ENCODE data around the gene TMEM259.

DNA sequence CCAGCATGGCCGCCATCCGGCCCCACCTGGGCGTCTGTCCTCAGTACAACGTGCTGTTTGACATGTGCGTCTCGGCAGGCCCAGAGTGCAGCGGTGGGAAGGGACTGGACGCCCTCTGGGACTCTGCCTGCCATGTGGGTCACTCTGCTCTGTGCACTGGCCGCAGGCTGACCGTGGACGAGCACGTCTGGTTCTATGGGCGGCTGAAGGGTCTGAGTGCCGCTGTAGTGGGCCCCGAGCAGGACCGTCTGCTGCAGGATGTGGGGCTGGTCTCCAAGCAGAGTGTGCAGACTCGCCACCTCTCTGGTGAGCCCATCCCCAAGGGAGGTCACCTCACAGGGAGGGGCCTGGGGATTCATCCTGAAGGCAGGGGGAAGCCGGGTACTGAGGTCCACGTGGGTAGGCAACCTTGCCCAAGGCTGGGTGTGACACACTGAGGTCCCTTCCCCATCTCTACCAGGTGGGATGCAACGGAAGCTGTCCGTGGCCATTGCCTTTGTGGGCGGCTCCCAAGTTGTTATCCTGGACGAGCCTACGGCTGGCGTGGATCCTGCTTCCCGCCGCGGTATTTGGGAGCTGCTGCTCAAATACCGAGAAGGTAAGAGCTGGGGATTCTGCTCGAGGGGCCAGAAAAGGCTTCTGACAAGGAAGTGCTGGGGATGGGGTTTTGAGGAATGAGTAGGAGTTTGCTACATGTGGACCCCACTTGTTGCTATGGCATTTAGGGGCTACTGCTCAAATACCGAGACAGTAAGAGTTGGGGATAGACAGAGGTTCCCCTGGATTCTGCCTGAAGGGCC lies 30.3 kb upstream of the TMEM259 start:
- TF ChIP-seq POLR2AphosphoS5 (IDR thresholded peaks at IDR 0.05; ENCODE audit: insufficient read depth, low read depth, low read length), result no peak
- TF ChIP-seq, protein P1, sequence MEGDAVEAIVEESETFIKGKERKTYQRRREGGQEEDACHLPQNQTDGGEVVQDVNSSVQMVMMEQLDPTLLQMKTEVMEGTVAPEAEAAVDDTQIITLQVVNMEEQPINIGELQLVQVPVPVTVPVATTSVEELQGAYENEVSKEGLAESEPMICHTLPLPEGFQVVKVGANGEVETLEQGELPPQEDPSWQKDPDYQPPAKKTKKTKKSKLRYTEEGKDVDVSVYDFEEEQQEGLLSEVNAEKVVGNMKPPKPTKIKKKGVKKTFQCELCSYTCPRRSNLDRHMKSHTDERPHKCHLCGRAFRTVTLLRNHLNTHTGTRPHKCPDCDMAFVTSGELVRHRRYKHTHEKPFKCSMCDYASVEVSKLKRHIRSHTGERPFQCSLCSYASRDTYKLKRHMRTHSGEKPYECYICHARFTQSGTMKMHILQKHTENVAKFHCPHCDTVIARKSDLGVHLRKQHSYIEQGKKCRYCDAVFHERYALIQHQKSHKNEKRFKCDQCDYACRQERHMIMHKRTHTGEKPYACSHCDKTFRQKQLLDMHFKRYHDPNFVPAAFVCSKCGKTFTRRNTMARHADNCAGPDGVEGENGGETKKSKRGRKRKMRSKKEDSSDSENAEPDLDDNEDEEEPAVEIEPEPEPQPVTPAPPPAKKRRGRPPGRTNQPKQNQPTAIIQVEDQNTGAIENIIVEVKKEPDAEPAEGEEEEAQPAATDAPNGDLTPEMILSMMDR (IDR thresholded peaks at IDR 0.05; ENCODE audit: extremely low read depth in 1 of 2, insufficient read depth in 1 of 2, low read depth in 1 of 2, low read length in 2 of 2), result no peak
- no peak for TF ChIP-seq POLR2A (IDR thresholded peaks at IDR 0.05; ENCODE audit: low read depth, low read length)
- TF ChIP-seq GATA2 (IDR thresholded peaks at IDR 0.05; ENCODE audit: insufficient read depth, insufficient read length, low read depth, low read length), result no peak
- TF ChIP-seq MYC (IDR thresholded peaks at IDR 0.05; ENCODE audit: low read depth, low read length), result no peak
- no peak for TF ChIP-seq FOS (IDR thresholded peaks at IDR 0.05; ENCODE audit: borderline replicate concordance, insufficient read depth, low read length)
